GM21367 (cell line): ENCODE measurements around the gene RNF5.

Experiments
- ATAC-seq: cut with Tn5 transposase; IDR thresholded peaks from one replicate; pipeline ENCODE4 v1.9.1; 2021; ENCODE audit not compliant: unreplicated experiment

Gene RNF5

DNA sequence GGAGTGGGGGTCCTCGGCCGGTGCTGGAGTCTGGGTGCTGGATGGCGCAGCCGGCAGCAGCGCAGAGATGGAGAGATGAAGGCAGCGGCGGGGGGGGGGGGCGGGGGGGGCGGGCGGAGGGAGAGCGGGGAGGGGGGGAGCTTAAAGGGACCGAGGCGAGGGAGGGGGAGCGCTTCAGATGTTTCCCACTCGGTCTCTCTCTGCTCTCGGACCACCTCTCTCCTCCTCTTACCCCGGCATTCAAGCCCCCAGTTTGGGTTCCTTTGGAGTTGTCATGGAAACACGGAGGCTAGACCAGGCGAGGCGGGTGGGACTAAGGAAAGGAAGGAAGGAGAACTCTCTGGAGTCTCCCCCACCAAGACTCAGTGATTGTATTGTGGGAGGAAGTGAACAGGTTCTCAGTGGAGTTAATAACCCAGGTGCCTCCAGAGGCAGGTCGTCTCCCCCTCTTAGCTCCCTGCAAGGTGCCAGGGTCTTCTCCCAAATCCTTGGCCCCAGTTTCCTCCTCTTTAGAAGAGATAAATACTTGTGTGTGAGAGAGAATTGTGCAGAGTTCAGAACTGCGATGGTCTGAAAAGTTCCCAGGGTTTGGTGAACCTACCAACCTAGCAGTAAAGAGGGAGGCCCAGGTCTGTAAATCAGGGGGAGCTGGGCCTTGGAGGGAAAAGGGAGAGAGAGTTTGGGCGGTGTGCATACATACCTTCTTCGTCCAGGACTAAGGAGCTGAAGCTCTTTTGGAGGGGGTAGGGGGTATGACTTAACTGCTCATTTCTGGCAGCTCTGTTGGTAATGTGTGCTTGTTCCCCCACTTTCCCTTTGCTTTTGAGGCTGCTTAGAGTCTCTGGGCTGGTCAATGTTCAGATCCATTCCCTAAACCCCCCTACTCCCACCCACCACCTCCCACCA lies 26.1 kb upstream of the RNF5 start, which contains the start of gene PRRT1:
TSS of gene PRRT1 (minus strand) at position 77 of the 906 bp plus-strand sequence. CDS start 112 bp downstream, outside the sequence.
- ATAC-seq, result no peak

DNA sequence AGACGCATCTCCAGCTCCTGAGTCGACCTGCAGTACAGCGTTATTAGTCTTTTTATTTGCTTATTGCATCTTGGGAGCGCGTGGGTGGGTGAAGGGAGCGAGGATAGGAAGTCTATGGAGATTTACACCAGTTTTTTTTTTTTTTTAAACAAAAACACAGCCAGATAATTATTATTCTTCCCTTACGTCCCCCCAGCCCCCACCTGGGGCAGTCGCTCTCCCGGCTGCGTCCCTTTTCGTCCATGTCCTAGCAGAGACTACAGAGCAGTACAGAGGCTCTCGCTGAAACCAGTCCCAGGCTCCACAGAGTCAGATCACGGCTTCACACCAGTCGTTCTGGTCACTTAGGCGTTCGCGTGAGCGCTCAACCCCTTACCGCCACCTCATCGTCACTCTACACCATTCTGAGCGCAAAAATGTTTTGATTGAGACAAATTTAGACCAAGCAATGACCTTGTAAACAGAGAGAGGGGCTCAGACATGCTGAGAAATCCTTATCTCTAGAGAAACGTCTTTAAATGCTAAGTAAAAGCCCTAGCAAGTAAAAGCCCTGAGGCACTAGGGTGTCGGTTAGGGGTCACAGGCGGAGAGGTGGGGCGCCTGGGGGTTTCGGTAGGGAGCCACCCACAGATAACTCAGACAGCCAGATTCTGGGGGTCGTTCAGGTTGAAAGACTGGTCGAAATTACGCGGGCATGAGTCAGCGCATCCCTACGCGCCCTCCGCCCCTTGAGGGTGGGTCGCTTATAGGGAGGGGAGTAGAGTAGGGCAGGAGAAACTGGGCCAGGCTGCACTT lies 25.2 kb upstream of the RNF5 start:
- ATAC-seq, result no peak

DNA sequence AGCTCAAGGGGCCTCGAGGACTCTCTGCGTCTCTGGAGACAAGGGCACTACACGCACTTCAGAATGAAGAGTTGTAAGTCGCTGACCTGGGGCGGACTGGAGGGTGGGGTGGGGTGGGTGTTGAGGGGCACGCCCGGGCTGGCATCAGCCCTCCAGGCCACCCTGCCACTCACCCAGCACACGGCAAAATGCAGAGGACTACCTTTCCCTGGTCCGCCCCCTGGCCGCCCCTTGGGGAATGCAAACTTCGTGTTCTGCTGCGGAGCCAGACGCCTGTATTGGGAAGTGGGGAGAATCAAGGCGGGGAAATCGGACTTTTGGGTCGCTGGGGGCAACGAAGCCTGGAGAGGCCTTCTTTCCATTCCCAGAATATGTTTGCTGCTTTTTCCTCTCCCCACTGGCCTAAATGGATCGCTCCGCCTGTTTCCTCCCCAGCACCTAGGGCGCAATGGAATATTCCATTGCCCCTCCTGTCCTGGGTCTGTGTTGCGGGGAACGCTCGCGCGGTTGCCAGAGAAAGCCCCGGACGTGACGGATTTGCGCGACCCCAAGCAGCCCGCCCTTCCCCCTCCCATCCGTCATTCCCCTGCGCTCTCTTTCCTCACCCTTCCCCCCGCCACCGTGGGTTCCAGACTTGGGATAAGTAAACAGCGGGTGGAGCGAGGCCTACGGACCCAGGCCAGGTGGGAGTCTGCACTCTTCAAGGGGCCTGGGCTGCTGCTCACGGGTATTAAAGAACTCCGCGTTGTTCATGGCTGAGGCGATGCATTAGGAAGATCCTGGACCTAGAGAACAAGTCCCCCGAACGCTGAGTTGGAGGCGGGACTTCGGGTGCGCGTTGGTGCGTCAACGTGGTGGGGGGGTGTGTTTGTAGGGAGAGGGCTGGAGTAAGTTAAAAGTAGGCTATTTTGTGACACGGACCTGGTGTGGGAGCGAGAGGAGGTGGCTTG lies 24.4 kb upstream of the RNF5 start, which contains the start of gene PPT2:
TSS of gene PPT2 (plus strand) at position 578 of the 950 bp plus-strand sequence. CDS start 454 bp downstream, outside the sequence.
- ATAC-seq, result no peak

DNA sequence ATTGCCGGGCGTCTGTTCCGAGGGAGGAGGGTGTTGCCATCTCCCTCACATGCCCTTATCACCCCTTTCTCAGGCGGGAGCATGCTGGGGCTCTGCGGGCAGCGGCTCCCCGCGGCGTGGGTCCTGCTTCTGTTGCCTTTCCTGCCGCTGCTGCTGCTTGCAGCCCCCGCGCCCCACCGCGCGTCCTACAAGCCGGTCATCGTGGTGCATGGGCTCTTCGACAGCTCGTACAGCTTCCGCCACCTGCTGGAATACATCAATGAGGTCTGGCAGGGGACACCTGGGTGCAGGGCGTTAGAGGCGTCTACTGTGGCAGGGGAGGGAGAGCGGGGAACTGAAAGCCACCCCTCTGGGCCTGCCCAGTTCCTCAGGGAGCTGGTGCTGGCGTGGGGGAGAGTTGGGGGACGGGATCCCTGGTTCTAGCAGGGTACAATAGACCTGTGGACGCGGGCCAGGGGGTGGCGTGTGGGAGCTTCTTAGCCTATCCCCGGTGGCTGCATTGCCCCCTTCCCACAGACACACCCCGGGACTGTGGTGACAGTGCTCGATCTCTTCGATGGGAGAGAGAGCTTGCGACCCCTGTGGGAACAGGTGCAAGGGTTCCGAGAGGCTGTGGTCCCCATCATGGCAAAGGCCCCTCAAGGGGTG lies 23.6 kb upstream of the RNF5 start:
- no peak for ATAC-seq

DNA sequence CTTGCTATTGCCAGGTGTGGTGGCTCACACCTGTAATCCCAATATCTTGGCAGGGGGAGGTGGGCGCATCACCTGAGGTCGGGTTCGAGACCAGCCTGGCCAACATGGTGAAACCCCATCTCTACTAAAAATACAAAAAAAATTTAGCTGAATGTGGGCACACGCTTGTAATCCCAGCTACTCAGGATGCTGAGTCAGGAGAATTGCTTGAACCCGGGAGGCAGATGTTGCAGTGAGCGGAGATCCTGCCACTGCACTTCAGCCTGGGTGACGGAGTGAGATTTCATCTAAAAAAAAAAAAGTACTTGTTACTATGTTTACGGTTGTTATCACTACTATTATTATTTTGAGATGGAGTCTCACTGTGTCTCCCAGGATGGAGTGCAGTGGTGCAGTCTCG lies 21.3 kb upstream of the RNF5 start:
- no peak for ATAC-seq

DNA sequence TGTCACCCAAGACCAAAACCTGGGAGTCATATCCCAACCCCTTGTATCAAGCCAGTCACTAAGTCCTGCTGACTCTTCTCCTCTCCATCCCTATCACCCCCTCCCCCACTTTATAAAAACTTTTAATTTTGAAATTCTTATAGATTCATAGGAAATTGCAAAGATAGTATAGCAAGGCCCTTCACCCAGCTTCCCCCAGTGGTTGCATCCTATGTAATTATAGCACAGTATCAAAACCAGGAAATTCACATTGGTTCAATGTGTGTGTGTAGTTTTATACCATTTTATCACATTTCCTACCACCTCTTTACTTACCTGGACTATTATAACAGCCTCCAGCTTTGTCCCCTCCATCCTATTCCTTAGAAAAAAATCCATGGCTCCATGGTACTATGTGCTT lies 20.2 kb upstream of the RNF5 start:
- no peak for ATAC-seq

DNA sequence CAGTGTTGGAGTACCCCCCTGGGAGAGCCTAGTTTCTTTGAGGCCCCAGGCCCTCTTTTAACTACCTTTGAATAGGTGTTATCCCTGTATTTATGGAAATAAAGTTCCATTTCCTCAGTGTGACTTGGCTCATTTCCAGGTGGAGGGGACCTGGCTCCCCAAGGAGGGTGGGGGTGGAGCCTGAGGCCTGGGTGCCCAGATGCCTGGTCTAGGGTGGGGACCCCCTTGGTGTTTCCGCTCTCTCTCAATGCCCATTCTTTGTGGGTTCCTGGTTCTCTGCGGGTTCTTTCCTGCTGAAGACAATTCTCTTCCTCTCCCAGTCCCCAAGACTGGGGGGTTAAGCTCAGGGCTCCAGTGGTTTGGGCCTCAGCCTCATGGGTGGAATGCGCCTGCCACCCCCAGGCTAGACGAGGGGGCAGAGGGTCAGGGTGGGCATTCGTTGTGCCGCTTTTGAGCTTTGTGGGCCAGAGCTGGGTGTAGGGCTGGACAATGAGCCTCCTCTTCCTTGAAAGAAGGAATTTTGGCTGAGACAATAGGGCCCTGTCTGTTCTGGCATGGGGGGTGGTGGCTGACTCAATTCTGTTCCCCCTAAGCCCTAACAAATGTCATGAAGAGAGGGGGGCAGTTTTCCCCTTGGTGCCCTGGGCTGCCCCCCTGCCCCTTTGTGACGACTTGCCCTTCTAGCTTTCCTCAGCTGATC lies 14.5 kb upstream of the RNF5 start:
- no peak for ATAC-seq

DNA sequence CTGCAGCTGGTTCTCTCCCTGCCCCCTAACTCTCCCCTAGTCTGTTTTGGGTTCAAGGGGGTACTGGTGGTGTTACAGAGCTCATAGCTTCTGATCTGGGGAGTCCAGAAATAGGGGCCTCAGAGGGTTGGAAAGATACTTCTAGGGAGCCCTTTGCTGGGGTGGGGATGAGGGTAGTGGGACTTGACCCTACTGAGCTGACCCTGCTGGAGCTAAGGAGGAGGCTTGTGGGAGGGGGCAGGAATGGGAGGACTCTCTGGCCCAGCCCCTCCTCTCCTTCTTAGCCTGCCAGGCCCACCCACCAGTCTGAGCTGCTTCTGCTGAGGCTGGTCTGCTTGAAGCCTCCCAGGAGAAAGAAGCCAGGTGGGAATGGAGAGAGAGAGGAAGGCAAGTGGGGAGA lies 13.9 kb upstream of the RNF5 start, which contains the start of gene EGFL8:
TSS of gene EGFL8 (plus strand) at position 301 of the 400 bp plus-strand sequence. CDS start 1,571 bp downstream, outside the sequence.
- no peak for ATAC-seq

DNA sequence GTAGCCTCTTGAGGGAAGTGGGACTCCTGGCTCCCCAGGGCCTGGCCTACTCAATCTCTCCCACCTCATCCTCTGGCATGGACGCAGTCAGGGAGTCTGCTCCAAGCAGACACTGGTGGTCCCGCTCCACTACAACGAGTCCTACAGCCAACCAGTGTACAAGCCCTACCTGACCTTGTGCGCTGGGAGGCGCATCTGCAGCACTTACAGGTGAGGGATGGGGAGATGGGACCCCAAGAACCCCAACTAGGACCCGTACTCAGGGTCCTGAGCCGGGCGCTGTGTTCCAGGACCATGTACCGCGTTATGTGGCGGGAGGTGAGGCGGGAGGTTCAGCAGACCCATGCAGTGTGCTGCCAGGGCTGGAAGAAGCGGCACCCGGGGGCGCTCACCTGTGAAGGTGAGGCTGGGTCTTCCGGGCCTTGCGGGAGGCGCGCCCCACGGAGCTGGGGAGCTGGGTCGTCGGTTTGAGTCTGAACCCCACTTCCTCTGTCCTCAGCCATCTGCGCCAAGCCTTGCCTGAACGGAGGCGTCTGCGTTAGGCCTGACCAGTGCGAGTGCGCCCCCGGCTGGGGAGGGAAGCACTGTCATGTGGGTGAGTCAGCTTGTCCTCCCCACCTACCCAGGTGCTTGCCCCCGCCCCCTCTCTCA lies 11.7 kb upstream of the RNF5 start:
- no peak for ATAC-seq

DNA sequence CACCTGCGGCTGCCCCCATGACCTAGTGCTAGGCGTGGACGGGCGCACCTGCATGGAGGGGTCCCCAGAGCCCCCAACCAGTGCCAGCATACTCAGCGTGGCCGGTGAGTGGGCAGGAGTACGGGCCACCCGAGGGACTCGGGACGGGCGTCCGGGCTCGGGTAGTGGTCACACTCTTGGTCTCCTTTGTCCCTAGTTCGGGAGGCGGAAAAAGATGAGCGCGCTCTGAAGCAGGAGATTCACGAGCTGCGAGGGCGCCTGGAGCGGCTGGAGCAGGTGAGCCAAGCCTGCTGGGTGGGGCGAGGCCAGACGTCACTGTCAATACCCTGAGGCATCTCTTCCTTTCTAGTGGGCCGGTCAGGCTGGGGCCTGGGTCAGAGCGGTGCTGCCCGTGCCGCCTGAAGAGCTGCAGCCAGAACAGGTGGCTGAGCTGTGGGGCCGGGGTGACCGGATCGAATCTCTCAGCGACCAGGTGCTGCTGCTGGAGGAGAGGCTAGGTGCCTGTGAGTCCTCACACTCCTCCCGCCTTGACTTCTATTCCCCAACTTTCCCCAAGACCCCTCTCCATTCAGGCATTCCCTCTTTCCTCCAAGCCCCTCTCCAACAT lies 10.9 kb upstream of the RNF5 start:
- no peak for ATAC-seq

DNA sequence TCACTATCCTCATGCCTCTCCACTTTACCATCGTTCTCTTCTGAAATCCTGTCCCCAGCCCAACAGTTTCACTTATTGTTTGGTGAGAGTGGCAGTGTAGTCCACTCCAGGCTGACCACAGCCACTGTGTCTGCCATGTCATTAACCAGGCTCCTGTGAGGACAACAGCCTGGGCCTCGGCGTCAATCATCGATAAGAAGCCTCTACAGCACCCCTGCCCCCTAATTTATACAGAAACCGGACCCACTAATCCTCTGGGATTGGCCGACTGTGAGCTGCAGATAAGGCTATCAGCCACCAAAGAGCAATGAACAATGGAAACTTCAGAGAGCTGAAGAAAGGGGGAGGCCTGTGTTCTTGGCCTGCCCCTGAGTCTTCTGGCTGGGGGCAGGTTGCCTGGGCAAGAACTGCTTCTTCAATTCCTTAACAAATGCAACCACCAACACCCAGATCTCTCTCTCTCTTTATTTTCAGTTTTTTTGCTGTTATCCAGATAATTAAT lies 10.4 kb upstream of the RNF5 start:
- no peak for ATAC-seq

DNA sequence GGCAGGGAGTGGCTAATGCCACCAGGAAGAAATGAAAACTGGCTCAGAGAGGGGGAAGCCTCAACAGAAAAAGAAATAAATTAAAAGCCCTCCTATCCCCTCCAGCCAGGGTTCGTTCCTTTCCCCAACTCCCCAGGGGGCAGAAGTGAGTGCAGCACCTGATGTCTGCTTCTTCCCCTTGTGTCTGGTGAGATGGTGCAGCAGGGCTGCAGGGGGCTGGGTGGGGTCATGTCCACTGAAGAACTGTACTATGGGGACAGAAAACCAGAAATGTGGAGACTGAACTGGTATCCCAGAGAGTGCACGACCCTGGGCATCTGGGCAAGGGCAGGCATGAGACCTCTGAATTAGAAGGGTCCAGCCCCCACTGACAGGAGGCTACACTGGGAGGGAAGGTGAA lies 9.9 kb upstream of the RNF5 start:
- ATAC-seq, result no peak

DNA sequence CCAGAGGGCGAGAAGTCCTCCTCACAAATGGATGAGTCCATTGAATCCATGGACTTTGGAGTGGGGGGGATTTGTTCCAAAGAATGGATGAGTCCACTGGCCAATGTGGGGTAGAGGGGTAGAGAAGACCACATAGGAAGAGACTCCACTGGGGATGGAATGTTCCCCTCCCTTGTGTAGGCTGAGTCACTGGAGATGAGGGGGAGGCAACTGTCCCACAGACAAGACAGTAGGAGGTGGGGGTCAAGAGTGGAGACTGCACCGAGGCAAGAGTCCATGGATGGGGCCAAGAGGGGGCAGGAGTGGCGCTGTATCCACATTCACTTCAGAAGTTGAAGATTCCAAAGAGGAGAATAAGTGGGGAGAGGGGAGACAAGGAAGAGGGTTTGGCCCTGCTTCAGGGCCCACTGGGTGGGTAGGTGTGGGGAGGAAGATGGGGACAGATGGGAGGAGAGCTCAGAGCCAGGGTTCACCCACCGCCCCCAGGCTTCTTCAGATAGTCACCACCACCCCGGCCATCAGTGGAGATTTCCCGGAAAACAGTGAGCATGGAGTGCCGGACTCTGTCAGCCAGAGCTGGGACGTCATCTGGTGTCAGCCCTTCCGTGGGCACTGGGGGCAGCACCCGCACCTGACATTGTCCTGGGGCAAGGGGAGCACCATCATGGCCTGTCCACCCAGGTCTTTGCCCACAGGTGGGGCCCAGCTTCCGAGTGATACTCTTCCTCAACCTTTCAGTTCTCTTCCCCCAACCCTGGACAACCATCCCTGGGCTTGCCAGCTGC lies 9.2 kb upstream of the RNF5 start:
- ATAC-seq, result no peak

DNA sequence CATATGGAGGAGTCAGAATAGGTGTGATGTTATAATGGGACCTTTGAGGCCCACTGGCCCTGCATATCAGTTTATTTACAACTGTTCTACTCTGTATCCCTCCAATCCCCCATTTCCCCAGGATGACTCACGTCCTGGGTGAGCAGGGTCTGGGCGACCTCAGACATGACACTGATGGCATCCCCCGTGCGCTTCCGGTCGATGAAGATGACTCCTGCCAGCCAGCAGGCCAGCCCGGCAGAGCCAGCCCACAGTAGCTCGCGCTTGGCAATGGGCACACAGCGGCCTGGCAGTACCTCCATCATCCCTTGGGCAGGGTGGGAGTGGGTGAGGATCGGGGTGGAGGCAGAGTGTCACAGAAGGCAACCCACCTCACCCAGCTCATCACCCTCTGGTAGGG lies 7.9 kb upstream of the RNF5 start:
- no peak for ATAC-seq

DNA sequence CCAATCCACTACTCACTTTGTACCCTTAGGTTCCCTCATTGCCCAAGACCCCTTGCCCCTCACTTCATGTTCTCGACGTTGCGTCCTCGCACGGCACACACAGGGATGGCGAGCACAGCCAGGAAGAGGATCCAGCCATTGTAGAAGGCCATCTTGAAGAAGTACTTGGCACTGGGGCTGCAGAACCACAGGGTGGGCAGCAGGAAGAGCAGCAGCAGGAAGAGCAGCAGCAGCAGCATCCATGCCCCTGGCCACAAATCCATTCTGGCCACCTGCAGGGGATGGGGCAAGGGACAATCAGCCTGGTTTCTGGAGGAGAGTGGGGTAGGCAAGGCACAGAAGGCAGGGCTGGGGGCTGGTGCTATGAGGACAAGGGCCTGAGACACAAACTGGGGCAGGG lies 7.0 kb upstream of the RNF5 start:
- no peak for ATAC-seq

DNA sequence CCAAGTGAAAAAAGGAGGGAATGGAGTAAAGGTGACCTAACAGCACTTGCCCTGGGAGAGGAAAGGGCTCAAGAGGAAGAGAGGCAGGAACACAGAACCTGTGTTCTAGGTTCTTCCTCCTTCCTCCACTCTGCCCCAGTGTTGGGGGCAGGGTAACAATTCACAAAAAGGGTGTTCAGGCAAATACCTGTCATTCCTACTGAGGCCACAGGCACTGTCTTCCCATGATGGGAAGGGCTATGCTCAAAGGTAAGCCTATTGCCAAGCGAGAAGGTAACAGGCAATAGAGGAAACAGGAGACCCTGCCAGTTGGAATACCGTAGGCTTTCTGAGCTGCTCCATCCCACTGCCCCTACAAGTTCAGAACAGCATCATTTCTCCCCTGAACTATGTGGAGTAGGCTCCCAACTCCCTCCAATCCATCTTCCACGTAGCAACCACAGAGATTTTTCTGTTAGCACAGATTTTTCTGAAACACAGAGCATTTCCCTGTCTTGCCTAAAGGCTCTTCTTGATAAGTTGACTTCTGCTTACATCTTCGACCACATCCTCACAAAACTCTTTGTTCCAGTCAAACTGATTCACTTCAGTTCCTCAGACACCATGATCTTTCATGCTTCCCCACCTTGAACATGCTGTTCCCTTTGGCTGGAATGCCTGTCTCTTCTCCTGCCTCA lies 5.0 kb upstream of the RNF5 start:
- no peak for ATAC-seq

DNA sequence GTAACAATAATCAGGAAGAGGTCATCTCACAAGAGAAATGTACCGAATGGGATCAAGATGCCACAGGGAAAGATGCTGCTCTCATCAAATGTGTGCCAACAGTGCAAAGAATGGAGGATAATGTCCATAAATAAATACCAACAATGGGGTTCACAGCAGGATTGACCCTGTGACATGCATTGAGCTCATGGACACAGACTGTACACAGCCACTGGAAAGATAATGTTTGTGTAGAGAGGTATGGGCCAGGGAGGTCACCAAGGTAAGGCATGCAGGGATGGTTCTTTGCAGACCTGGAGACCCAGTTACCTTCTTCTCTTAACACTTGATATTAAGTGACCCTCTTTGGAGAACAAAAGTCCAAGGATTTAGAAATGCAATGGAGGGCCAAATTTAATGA lies 3.8 kb upstream of the RNF5 start:
- no peak for ATAC-seq
